ENCODE data around the gene REX1BD.
A peak's percentile ranks its signal among the peaks of the same experiment; 100 is the strongest.
"Not testable (repeated sequence)": the region's sequence is repeated elsewhere in the genome, so short reads cannot be mapped to it uniquely, and the experiment has no call there.

REX1BD gene

GRCh38 chr19:18577365-18577914 is 11.2 kb upstream of the REX1BD start:
- no peak for DNase-seq (ENCODE audit: low spot score)

- no peak for DNase-seq (ENCODE audit: low spot score)
Measured at GRCh38 chr19:18580311-18580710, 8.3 kb upstream of the REX1BD start.

- no peak for DNase-seq (ENCODE audit: low spot score)
Measured at GRCh38 chr19:18586306-18586705, 2.3 kb upstream of the REX1BD start.

GRCh38 chr19:18587561-18587960 is 1.0 kb upstream of the REX1BD start:
- DNase-seq (ENCODE audit: low spot score) = no peak

GRCh38 chr19:18587962-18588610 is 512 bp upstream of the REX1BD start:
- no peak for DNase-seq (ENCODE audit: low spot score)

- DNase-seq (ENCODE audit: low spot score) = peak; percentile 85
Measured at GRCh38 chr19:18589380-18590272, 1.0 kb downstream of the REX1BD start.

GRCh38 chr19:18590273-18591272 is 2.0 kb downstream of the REX1BD start:
- peak; percentile 96 for DNase-seq (ENCODE audit: low spot score)

GRCh38 chr19:18591735-18592385 is 3.3 kb downstream of the REX1BD start:
- no peak for DNase-seq (ENCODE audit: low spot score)

GRCh38 chr19:18592732-18593131 is 4.1 kb downstream of the REX1BD start:
- not testable (repeated sequence) for DNase-seq (ENCODE audit: low spot score)

GRCh38 chr19:18593367-18594095 is 4.9 kb downstream of the REX1BD start:
- no peak for DNase-seq (ENCODE audit: low spot score)

- peak; percentile 91 for DNase-seq (ENCODE audit: low spot score)
Measured at GRCh38 chr19:18594096-18594823, 5.7 kb downstream of the REX1BD start.

- DNase-seq (ENCODE audit: low spot score) = no peak
Measured at GRCh38 chr19:18594824-18595373, 6.3 kb downstream of the REX1BD start.

- no peak for DNase-seq (ENCODE audit: low spot score)
Measured at GRCh38 chr19:18595475-18595874, 6.9 kb downstream of the REX1BD start.

GRCh38 chr19:18596752-18597157 is 8.2 kb downstream of the REX1BD start:
- DNase-seq (ENCODE audit: low spot score) = peak; percentile 83

- DNase-seq (ENCODE audit: low spot score) = no peak
Measured at GRCh38 chr19:18597809-18598660, 9.4 kb downstream of the REX1BD start.

- DNase-seq (ENCODE audit: low spot score) = no peak
Measured at GRCh38 chr19:18599485-18599884, 10.9 kb downstream of the REX1BD start.

- not testable (repeated sequence) for DNase-seq (ENCODE audit: low spot score)
Measured at GRCh38 chr19:18600692-18601397, 12.2 kb downstream of the REX1BD start.

- no peak for DNase-seq (ENCODE audit: low spot score)
Measured at GRCh38 chr19:18601875-18602274, 13.3 kb downstream of the REX1BD start.
